ENCODE results near the gene TNK2. TPM values are rescaled to one million over a fixed set of nuclear protein-coding genes. Genes with fewer than 3 reads are reported as not detected.

The TNK2 gene
- total and polyA plus RNA-seq, 12 donors, result 3.4 to 161 (median 24.7) TPM

DNA sequence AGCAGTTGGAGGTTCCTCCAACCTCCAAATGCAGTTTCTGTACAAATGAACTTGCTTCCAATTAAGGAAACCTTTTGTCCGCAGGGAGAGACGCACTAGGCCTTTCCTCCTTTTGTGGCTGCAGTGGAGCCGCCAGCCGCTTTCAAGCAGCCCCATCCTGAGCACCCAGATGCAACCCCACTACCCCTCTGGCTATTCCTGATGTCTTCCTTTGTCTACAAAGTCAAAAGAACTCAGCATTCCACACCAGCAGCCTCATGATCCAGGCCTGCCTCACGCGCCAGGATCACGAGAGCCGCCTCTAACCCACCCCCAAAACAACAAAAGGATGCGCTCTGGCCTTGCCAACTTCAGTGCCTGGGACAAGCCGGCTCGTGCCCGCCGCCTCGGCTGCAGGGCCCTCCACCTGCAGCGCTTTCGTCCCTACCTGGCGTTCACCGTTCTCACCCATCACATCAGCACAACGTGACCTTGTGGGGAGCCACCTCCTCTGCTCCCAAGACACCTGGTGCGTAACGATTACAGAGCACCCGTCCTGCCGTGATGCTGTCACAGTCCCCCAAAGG is 48.4 kb downstream of the TNK2 start:
- no peak for DNase-seq
- Histone ChIP-seq H3K36me3 (replicated peaks in 1 of 2) (no peaks in the 10 kb centered on the region), H3K4me3 (no peak overlapping the region), H3K27me3 (no peaks in the 10 kb centered on the region), H3K9me3 (replicated peaks in 1 of 3) (no peaks in the 10 kb centered on the region), H3K4me1 (replicated peaks in 1 of 2) (peaks cover 0 to 18% of the 10 kb centered on the region in 2 donors), H3K27ac (no peak overlapping the region)
- intact Hi-C loops (cut with DNase I), result loop anchor here in 1 of 2 donors (5.0 kb wide), 1 partner anchor 57 kb away; no protein-coding TSS in a partner anchor
- 82 to 85% (median 84%) methylated on average over 20 to 23 of the region's 23 CpGs for WGBS, 4 donors
- TF ChIP-seq POLR2A (IDR thresholded peaks at IDR 0.05), result no peak
- TF ChIP-seq, protein P1, sequence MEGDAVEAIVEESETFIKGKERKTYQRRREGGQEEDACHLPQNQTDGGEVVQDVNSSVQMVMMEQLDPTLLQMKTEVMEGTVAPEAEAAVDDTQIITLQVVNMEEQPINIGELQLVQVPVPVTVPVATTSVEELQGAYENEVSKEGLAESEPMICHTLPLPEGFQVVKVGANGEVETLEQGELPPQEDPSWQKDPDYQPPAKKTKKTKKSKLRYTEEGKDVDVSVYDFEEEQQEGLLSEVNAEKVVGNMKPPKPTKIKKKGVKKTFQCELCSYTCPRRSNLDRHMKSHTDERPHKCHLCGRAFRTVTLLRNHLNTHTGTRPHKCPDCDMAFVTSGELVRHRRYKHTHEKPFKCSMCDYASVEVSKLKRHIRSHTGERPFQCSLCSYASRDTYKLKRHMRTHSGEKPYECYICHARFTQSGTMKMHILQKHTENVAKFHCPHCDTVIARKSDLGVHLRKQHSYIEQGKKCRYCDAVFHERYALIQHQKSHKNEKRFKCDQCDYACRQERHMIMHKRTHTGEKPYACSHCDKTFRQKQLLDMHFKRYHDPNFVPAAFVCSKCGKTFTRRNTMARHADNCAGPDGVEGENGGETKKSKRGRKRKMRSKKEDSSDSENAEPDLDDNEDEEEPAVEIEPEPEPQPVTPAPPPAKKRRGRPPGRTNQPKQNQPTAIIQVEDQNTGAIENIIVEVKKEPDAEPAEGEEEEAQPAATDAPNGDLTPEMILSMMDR (IDR thresholded peaks at IDR 0.05), result no peak

DNA sequence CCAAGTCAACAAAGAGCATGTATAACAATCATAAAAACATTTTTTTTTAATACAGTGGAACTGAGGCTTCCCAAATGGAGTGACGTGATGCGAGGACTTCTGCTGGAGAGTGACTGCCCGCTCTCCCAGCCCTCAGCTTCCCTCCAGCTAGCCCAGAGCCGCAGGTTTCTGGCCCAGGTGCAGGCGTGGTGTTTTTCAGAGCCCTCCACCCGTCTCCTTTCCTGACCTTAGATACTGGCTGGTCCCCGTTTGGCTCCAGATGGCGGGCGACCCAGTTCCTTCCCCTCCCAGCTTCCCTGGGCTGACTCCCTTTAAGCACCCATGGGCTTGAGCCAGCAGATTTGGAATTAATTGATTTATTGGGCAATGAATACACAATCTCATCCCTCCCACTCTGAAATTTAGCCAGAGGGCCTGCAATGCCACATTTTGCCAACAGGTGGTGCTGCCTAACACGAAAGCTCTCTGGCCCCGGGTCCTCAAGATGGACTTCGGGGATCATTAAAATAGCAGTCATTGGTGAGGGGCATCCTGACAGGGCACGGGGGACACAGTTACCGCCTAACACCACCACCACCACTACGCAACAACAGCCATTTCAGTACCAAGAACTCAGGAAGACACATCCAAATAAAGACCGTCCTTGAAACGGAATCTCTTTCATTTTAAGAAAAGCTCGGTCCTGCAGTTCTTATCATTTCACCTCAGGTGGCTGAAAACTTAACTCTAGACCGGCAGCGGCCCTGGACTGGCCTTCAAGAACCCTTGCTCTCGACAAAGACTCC is 49.1 kb downstream of the TNK2 start:
- TF ChIP-seq POLR2A (IDR thresholded peaks at IDR 0.05), result no peak
- TF ChIP-seq, protein P1 (IDR thresholded peaks at IDR 0.05), result peak; percentile 91 to 97 (median 94)
- H3K27me3 ChIP-seq, result no peaks in the 10 kb centered on the region
- DNase-seq, result peak; percentile 55 to 94 (median 71)
- H3K4me3 ChIP-seq, result no peak overlapping the region
- H3K4me1 ChIP-seq (replicated peaks in 1 of 2), result peaks cover 0 to 18% of the 10 kb centered on the region in 2 donors
- 6 to 10% (median 8%) methylated on average over 18 to 21 of the region's 21 CpGs for WGBS, 4 donors
- H3K9me3 ChIP-seq (replicated peaks in 1 of 3), result no peaks in the 10 kb centered on the region
- no peaks in the 10 kb centered on the region for H3K36me3 ChIP-seq (replicated peaks in 1 of 2)
- no peak overlapping the region for H3K27ac ChIP-seq
- intact Hi-C loops (cut with DNase I), result loop anchor here in 1 of 2 donors (5.0 kb wide), 1 partner anchor 58 kb away; no protein-coding TSS in a partner anchor

DNA sequence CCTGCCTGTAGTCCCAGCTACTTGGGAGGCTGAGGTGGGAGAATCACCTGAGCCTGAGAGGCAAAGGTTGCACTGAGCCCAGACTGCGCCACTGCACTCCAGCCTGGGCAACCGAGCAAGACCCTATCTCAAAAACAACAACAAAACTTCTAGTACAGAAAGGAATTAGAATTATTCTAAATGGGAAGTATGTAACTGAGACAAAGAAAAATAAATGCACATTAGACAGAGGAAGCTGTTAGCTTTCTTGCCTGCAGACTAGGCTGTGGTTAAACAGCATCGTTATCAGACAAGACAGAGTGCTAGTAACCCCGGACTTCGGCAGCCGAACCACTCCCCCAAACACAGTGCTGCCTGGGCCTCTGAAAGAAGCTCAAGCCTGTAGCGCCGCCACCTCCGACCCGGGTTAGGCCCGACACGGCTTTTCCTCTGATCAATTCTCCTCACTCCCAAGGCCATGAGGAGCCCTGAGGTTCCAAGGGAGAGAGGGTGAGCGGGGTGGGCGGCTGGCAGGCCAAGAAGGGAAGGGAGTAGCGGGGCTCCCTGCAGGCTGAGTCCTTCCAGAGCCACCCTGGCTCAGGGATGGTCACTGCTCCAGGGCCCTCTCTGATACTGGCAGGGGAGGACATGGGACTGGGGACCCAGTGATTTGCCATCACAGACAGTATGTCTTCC is 51.8 kb downstream of the TNK2 start:
- intact Hi-C loops (cut with DNase I), result loop anchor here in 1 of 2 donors (5.0 kb wide), 1 partner anchor 61 kb away; no protein-coding TSS in a partner anchor

More for the DNA sequence above, 51.8 kb downstream of the TNK2 start:
- DNase-seq, result no peak
- Histone ChIP-seq H3K27me3 (no peaks in the 10 kb centered on the region), H3K4me3 (no peak overlapping the region), H3K36me3 (replicated peaks in 1 of 2) (no peaks in the 10 kb centered on the region), H3K4me1 (replicated peaks in 1 of 2) (peaks cover 0 to 10% of the 10 kb centered on the region in 2 donors), H3K9me3 (replicated peaks in 1 of 3) (no peaks in the 10 kb centered on the region), H3K27ac (no peak overlapping the region)
- WGBS, 4 donors, result 60 to 79% (median 70%) methylated on average over 9 to 15 of the region's 15 CpGs
- no peak for TF ChIP-seq POLR2A (IDR thresholded peaks at IDR 0.05)
- TF ChIP-seq, protein P1 (IDR thresholded peaks at IDR 0.05), result no peak

All from adrenal gland (tissue), 12 donors.